A673 (cell line): ENCODE results near the gene HYI. TPM values are rescaled to one million over a fixed set of nuclear protein-coding genes. Genes with fewer than 3 reads are reported as not detected.

Experiments used
- BruUV-seq: library from RNA; stranded (reverse); fragments of 400-500 nt; replicated peaks from 2 replicates; lab custom pipeline; 2021; lab: Mats Ljungman, UMichigan
- CTCF ChIA-PET: fragments of 300-600 bp; sonication (Branson Sonifier 250); formaldehyde crosslinking; loops from one replicate; lab custom pipeline; 2022; ENCODE audit warnings: antibody characterized with exemption; lab: Charles Lee
- POLR2A ChIA-PET: fragments of 300-600 bp; sonication (Branson Sonifier 250); formaldehyde crosslinking; loops from one replicate; lab custom pipeline; 2022; ENCODE audit warnings: antibody characterized with exemption; ENCODE audit not compliant: low non-redundant PET; lab: Charles Lee
- DNase-seq: peaks from one replicate; pipeline ENCODE4 v3.0.0-alpha.2; 2015; ENCODE audit warnings: low spot score
- H3K27ac ChIP-seq: fragments of 200-600 bp; sonication (generic); 2 replicates; pipeline ENCODE4 v1.5.1; 2016; ENCODE audit warnings: mixed run types, low read depth, mild to moderate bottlenecking, mixed read lengths, antibody characterized with exemption, low read length; ENCODE audit not compliant: poor library complexity, severe bottlenecking
- H3K27me3 ChIP-seq: fragments of 200-600 bp; sonication (generic); replicated peaks from 2 replicates; pipeline ENCODE4 v1.6.1; 2017; ENCODE audit warnings: mixed run types, low read depth, mild to moderate bottlenecking, mixed read lengths, antibody characterized with exemption, low read length; ENCODE audit not compliant: insufficient read depth, poor library complexity
- H3K36me3 ChIP-seq: fragments of 200-600 bp; sonication (generic); 2 replicates; pipeline ENCODE4 v1.6.1; 2016; ENCODE audit warnings: mixed run types, mild to moderate bottlenecking, mixed read lengths, antibody characterized with exemption, low read length; ENCODE audit not compliant: insufficient read depth, poor library complexity, severe bottlenecking
- H3K4me1 ChIP-seq: fragments of 200-600 bp; sonication (generic); 2 replicates; pipeline ENCODE4 v1.6.1; 2017; ENCODE audit warnings: mixed run types, mild to moderate bottlenecking, mixed read lengths, antibody characterized with exemption, low read length; ENCODE audit not compliant: insufficient read depth, poor library complexity, severe bottlenecking
- H3K4me3 ChIP-seq: fragments of 200-600 bp; sonication (generic); 2 replicates; pipeline ENCODE4 v1.5.1; 2016; ENCODE audit warnings: low read depth, mixed run types, mild to moderate bottlenecking, mixed read lengths, low read length; ENCODE audit not compliant: poor library complexity, severe bottlenecking
- H3K9me3 ChIP-seq: fragments of 200-600 bp; sonication (generic); 2 replicates; pipeline ENCODE4 v1.6.1; 2016; ENCODE audit warnings: mixed run types, low read depth, mild to moderate bottlenecking, mixed read lengths, antibody characterized with exemption, low read length; ENCODE audit not compliant: poor library complexity, severe bottlenecking
- CTCF ChIP-seq: fragments of 300-800, 200-600 bp; sonication (generic); conservative IDR thresholded peaks from 2 replicates; pipeline ENCODE4 v1.5.1; 2017; ENCODE audit warnings: low read depth, mild to moderate bottlenecking, antibody characterized with exemption, low read length, moderate library complexity, mixed read lengths
- EZH2 ChIP-seq: fragments of 200-600 bp; sonication (generic); IDR thresholded peaks from 2 replicates; pipeline ENCODE4 v1.6.1; 2017; ENCODE audit warnings: borderline replicate concordance, low read depth, mild to moderate bottlenecking, mixed read lengths, antibody characterized with exemption, low read length; ENCODE audit not compliant: poor library complexity, severe bottlenecking
- intact Hi-C: fragments of 100-400 bp; cut with micrococcal nuclease; formaldehyde crosslinking; loops from one replicate; pipeline ENCODE4 v1.10.0; 2022; ENCODE audit not compliant: unreplicated experiment
- total RNA-seq: library from RNA; stranded (reverse); gene quantifications from 2 replicates; pipeline ENCODE4 v1.2.3, GENCODE V29; 2021

The HYI gene
- total RNA-seq, 1 experiment from 2014 or later = 14.8 TPM

- no peak overlapping the region for H3K4me3 ChIP-seq
- no TSS peak for BruUV-seq
- TF ChIP-seq CTCF (no peak), EZH2 (no peak)
- H3K27me3 ChIP-seq = no peaks in the 10 kb centered on the region
- H3K4me1 ChIP-seq = no peaks in the 10 kb centered on the region
- no peak for DNase-seq
- peaks cover 25% of the 10 kb centered on the region for H3K36me3 ChIP-seq
- CTCF ChIA-PET = no interaction called here
- H3K27ac ChIP-seq = no peak overlapping the region
- intact Hi-C loops = no loop called here
- POLR2A ChIA-PET = no interaction called here
- no peaks in the 10 kb centered on the region for H3K9me3 ChIP-seq
Observed at GRCh38 chr1:43420874-43421273, 32.9 kb downstream of the HYI start.

DNA sequence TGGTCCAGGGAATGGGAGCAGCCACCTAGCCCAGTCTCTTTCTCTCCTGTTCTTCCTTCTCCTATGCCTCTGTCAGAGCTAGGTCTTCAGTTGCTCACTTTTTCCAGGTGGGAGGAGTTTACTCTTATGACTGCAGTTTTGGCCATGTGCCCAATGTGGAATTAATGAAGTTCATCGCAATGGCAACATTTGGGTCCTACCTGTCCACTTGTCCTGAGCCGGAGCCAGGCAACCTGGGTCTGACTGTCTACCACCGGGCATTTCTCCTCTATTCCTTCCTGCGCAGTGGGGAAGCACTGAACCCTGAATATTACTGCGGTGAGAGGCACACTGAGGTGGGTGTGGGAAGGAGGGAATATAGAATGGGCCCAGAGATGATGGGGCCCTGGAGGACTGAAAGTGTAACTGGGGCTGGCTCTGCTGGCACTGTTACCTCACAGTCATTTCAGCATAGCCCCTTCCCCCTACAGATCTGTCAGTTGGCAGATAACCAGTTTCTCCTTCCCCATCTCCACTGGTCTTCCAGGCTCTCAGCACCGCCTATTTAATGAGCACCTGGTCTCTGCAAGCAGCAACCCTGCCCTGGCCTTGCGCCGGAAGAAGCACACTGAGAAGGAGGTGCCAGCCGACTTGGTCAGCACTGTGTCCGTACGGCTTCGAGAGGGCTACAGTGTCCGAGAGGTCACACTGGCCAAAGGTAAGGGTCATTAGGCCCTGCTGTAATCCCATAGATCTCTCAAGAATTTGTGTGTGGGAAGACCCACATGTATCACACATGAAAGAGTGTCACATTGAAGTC lies 33.9 kb downstream of the HYI start:
- BruUV-seq = no TSS peak

GRCh38 chr1:43418858-43419257 lies 34.9 kb downstream of the HYI start:
- POLR2A ChIA-PET = no interaction called here
- intact Hi-C loops = no loop called here

More for the DNA sequence above, 33.9 kb downstream of the HYI start:
- TF ChIP-seq EZH2 (no peak), CTCF (no peak)
- ChIA-PET POLR2A (no interaction called here), CTCF (no interaction called here)
- Histone ChIP-seq H3K27me3 (no peaks in the 10 kb centered on the region), H3K4me3 (no peak overlapping the region), H3K4me1 (no peaks in the 10 kb centered on the region), H3K36me3 (peaks cover 25% of the 10 kb centered on the region), H3K9me3 (no peaks in the 10 kb centered on the region), H3K27ac (no peak overlapping the region)
- no peak for DNase-seq
- intact Hi-C loops = no loop called here

More at GRCh38 chr1:43418858-43419257, 34.9 kb downstream of the HYI start:
- no peaks in the 10 kb centered on the region for H3K27me3 ChIP-seq
- no peak overlapping the region for H3K4me3 ChIP-seq
- peaks cover 21% of the 10 kb centered on the region for H3K36me3 ChIP-seq
- H3K27ac ChIP-seq = no peak overlapping the region
- no peaks in the 10 kb centered on the region for H3K9me3 ChIP-seq
- CTCF ChIA-PET = no interaction called here
- BruUV-seq = no TSS peak
- DNase-seq = no peak
- no peaks in the 10 kb centered on the region for H3K4me1 ChIP-seq
- TF ChIP-seq CTCF (no peak), EZH2 (no peak)
